GM23338 (cell line): ENCODE data around the gene ANO1.

ENCODE experiments used
- CREB1 ChIP-seq: fragments of 250-450 bp; sonication (Bioruptor Pico); IDR thresholded peaks from 2 replicates; pipeline ENCODE4 v1.5.0; 2020; ENCODE audit warnings: low read depth, mild to moderate bottlenecking, moderate library complexity
- EZH2 ChIP-seq: fragments of 200-600 bp; sonication (generic); IDR thresholded peaks from one replicate; pipeline ENCODE4 v1.8.0; 2017; ENCODE audit warnings: antibody characterized with exemption, mild to moderate bottlenecking, low read depth; ENCODE audit not compliant: unreplicated experiment
- EZH2phosphoT487 ChIP-seq: fragments of 200-600 bp; sonication (generic); IDR thresholded peaks from one replicate; pipeline ENCODE4 v1.8.1; 2018; ENCODE audit warnings: antibody characterized with exemption; ENCODE audit not compliant: unreplicated experiment
- JUNB ChIP-seq: IDR thresholded peaks from one replicate; pipeline ENCODE4 v1.6.1; 2016; ENCODE audit warnings: antibody characterized with exemption; ENCODE audit not compliant: unreplicated experiment
- TF ChIP-seq, protein P1 (sequence below), 2 experiments: fragments of 200-600 bp in 1 of 2; sonication (generic) in 1 of 2; conservative IDR thresholded peaks; 2 replicates each; pipeline versions ENCODE4 v1.5.1 to v1.6.1; 2016 to 2017; ENCODE audit warnings: antibody characterized with exemption in 2 of 2, low read depth in 2 of 2, mild to moderate bottlenecking in 2 of 2, moderate library complexity in 1 of 2

DNA sequence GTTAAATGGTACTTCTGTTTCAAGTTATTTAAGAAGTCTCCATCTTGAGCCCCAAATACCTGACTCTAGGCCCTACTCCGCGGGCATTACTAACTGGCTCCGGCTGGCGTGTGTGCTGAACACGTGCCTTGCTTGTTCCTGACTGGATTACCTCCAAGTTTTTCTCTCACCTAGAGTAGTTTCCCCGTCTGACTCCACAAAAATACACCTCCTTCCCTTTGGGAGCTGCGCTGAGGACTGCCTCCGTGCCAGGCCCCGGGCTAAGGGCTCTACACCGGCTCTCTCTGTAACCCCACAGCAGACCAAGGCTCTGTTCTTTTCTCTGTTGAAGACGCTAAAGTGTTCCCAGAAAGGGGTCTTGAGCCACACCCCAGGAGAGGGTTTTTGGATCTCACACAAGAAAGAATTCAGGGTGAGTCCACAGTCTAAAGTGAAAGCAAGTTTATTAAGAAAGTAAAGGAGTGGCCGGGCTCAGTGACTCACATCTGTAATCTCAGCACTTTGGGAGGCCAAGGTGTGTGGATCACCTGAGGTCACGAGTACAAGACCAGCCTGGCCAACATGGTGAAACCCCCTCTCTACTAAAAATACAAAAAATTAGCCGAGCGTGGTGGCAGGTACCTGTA lies 61.8 kb downstream of the ANO1 start:
- TF ChIP-seq, protein P1, sequence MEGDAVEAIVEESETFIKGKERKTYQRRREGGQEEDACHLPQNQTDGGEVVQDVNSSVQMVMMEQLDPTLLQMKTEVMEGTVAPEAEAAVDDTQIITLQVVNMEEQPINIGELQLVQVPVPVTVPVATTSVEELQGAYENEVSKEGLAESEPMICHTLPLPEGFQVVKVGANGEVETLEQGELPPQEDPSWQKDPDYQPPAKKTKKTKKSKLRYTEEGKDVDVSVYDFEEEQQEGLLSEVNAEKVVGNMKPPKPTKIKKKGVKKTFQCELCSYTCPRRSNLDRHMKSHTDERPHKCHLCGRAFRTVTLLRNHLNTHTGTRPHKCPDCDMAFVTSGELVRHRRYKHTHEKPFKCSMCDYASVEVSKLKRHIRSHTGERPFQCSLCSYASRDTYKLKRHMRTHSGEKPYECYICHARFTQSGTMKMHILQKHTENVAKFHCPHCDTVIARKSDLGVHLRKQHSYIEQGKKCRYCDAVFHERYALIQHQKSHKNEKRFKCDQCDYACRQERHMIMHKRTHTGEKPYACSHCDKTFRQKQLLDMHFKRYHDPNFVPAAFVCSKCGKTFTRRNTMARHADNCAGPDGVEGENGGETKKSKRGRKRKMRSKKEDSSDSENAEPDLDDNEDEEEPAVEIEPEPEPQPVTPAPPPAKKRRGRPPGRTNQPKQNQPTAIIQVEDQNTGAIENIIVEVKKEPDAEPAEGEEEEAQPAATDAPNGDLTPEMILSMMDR (conservative IDR thresholded peaks at IDR 0.05; ENCODE audit: low read depth in 2 of 2) = no peak
- TF ChIP-seq EZH2 (no peak), CREB1 (no peak), JUNB (no peak), EZH2phosphoT487 (no peak)
